Activated naive CD4-positive, alpha-beta T cell treated with anti-CD3 and anti-CD28 coated beads, Interleukin-2, amount 10 ng/mL, durations not matched to agents 7 days and 5 days (primary cell): ENCODE measurements around the gene SUPT6H.

Experiments
- CTCF ChIA-PET: fragments of 350-600 bp; sonication (Branson Sonifier 250); formaldehyde crosslinking; loops from one replicate; lab custom pipeline; 2021; ENCODE audit warnings: antibody characterized with exemption; lab: Charles Lee
- DNase-seq: peaks from one replicate; pipeline ENCODE4 v3.0.0-alpha.2; 2020
- H3K27ac Mint-ChIP-seq: one replicate; pipeline ENCODE4 v1.8.0; 2021; ENCODE audit warnings: mild to moderate bottlenecking, moderate library complexity, mixed read lengths
- H3K27me3 Mint-ChIP-seq: one replicate; pipeline ENCODE4 v1.8.0; 2021; ENCODE audit warnings: mild to moderate bottlenecking, mixed read lengths
- H3K36me3 Mint-ChIP-seq: one replicate; pipeline ENCODE4 v1.8.0; 2021; ENCODE audit warnings: mixed read lengths
- H3K4me1 Mint-ChIP-seq: one replicate; pipeline ENCODE4 v1.8.0; 2021; ENCODE audit warnings: mixed read lengths
- H3K4me3 Mint-ChIP-seq: one replicate; pipeline ENCODE4 v1.8.0; 2021; ENCODE audit warnings: mild to moderate bottlenecking, moderate library complexity, mixed read lengths
- H3K9me3 Mint-ChIP-seq: one replicate; pipeline ENCODE4 v1.8.0; 2021; ENCODE audit warnings: mixed read lengths

Gene SUPT6H

GRCh38 chr17:28744104-28744971, 82.3 kb downstream of the SUPT6H start:
- Mint-ChIP-seq H3K27ac (peak overlapping the region; percentile 94), H3K4me3 (peak overlapping the region; percentile 89), H3K27me3 (no peaks in the 10 kb centered on the region), H3K9me3 (peaks cover 2% of the 10 kb centered on the region), H3K36me3 (peaks cover 18% of the 10 kb centered on the region), H3K4me1 (peaks cover 41% of the 10 kb centered on the region)
- peak; percentile 79 for DNase-seq
- CTCF ChIA-PET: interaction anchor here (3.9 to 15.0 kb wide), 2 partner anchors 17 to 20 kb away, joined by 21 to 415 read pairs; partner anchors contain the start of genes NEK8, RPL23A and TLCD1

DNA sequence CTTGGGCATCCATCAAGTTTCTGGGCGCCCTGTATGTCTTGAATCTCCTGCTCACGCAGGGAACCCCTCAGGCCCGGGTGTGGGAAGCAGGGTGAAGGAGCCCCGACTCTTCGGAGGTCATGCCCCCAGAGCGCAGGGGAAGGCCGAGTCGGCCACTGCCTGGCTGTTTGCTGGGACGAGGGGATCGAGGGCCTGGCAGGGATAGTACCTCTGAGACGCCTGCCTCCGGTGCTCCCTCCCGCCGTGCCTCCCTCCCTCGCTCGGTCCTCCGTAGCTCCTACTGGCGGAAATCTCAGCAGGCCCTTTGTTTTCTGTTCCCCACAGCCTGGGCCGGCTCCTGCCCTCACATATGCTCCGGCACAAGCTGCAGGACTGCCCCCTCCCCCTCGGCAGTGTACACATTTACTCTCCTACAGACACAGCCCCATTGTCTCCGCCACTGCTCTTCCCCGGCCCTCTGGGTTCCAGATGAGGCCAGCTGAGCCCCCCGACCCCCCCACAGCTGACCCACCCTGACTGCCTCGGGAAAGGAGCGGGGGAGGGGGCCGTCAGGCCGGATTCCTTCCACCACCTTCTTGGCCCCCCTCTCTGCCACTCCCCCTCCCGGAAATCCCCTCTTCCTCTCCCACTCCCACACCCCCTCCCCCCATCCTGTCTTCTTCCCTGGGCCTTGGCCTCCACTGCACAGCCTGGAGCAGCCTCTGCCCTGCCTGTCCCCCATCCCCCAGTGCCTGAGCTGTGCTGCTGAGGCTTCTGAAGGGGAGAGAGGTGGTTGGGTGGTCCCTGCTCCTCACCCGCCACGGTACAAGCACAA, 83.2 kb downstream of the SUPT6H start:
- H3K4me3 Mint-ChIP-seq: peak overlapping the region; percentile 89
- peak; percentile 61 for DNase-seq
- H3K4me1 Mint-ChIP-seq: peaks cover 42% of the 10 kb centered on the region
- peak overlapping the region; percentile 94 for H3K27ac Mint-ChIP-seq
- CTCF ChIA-PET: interaction anchor here (1.5 to 15.0 kb wide), 3 partner anchors 18 to 32 kb away, joined by 4 to 415 read pairs (median 21); partner anchors contain the start of genes NEK8, RPL23A and TLCD1
- no peaks in the 10 kb centered on the region for H3K9me3 Mint-ChIP-seq
- peaks cover 15% of the 10 kb centered on the region for H3K36me3 Mint-ChIP-seq
- H3K27me3 Mint-ChIP-seq: no peaks in the 10 kb centered on the region

DNA sequence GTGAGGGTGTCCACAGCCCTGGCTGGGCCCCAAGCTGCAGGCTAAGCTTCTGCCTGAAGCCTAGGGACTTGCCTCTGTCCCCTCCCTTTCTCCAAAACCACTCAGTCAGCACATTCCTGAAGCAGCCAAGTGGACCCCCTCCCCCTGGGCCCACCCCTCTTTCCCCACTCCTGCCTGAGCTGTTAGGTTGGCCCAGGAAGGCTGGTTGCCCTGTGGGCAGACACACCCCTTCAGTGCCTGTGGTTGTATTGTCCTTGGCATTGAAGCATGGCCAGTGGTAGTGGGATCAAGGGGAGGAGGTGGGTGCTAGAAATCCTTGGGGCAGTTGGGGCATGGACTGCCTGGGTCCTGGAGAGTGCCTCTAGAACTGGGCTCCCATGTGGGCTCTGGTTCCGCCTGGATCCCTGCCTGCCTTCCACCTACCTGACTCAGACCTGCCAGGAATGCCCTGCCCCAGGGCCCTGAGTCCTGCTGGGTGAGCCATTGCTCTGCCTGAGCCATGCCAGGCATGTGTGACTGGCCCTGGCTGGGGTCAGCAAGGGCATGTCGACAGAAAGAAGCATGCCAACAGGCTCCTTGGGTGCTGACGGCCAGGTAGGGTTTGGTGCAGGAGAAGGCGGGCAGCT, 83.9 kb downstream of the SUPT6H start:
- CTCF ChIA-PET: interaction anchor here (1.5 to 15.0 kb wide), 3 partner anchors 18 to 33 kb away, joined by 4 to 415 read pairs (median 21); partner anchors contain the start of genes NEK8, RPL23A and TLCD1
- Mint-ChIP-seq H3K27me3 (no peaks in the 10 kb centered on the region), H3K4me1 (peaks cover 46% of the 10 kb centered on the region), H3K36me3 (peaks cover 13% of the 10 kb centered on the region), H3K4me3 (peak overlapping the region; percentile 89), H3K27ac (peak overlapping the region; percentile 71), H3K9me3 (no peaks in the 10 kb centered on the region)
- DNase-seq: no peak

- Mint-ChIP-seq H3K4me1 (peaks cover 42% of the 10 kb centered on the region), H3K4me3 (peak overlapping the region; percentile 10), H3K9me3 (no peaks in the 10 kb centered on the region), H3K27me3 (no peaks in the 10 kb centered on the region), H3K36me3 (peaks cover 14% of the 10 kb centered on the region), H3K27ac (peak overlapping the region; percentile 67)
- DNase-seq: no peak
- CTCF ChIA-PET: interaction anchor here (3.9 to 15.0 kb wide), 2 partner anchors 17 to 19 kb away, joined by 21 to 415 read pairs; partner anchors contain the start of genes NEK8, RPL23A and TLCD1
These were observed 84.6 kb downstream of the SUPT6H start for GRCh38 chr17:28746611-28747050.

DNA sequence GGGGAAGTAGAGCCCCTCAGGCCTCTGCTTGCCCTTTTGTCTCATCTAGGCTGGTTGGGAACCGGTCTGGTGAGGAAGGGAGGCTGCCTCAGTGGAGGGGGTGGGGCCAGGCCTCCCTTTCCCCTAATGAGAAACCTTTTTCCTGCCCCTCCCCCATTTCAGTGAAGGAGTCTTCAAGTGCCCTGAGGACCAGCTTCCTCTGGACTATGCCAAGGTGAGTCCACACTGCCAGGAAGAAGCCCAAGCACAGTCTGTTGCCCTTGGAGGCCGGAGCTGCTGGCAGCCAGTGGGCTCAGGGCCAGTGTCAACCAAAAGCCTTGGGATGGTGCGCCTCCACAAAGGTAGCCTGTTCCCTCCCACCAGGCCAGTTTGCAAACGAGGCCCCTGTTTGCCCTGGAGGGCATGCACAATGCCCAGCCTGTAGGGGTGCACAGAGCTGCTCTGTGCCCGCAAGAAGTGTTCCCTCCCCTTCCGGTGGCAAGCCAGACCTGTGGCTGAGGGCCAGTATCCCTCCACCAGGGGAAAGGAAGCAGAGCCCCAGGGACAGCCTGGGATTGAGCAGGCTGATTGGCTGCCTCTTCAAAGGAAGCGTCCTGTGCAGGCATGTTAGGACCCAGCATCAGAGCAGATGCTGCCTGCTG, 85.2 kb downstream of the SUPT6H start:
- peaks cover 17% of the 10 kb centered on the region for H3K36me3 Mint-ChIP-seq
- H3K9me3 Mint-ChIP-seq: no peaks in the 10 kb centered on the region
- peaks cover 42% of the 10 kb centered on the region for H3K4me1 Mint-ChIP-seq
- no peak overlapping the region for H3K4me3 Mint-ChIP-seq
- no peak for DNase-seq
- no peak overlapping the region for H3K27ac Mint-ChIP-seq
- CTCF ChIA-PET: interaction anchor here (3.9 to 15.0 kb wide), 2 partner anchors 17 to 20 kb away, joined by 21 to 415 read pairs; partner anchors contain the start of genes NEK8, RPL23A and TLCD1
- no peaks in the 10 kb centered on the region for H3K27me3 Mint-ChIP-seq

GRCh38 chr17:28747801-28748750, 86.1 kb downstream of the SUPT6H start:
- Mint-ChIP-seq H3K27ac (no peak overlapping the region), H3K27me3 (no peaks in the 10 kb centered on the region), H3K4me1 (peaks cover 44% of the 10 kb centered on the region), H3K9me3 (no peaks in the 10 kb centered on the region), H3K36me3 (peaks cover 21% of the 10 kb centered on the region), H3K4me3 (no peak overlapping the region)
- no peak for DNase-seq
- CTCF ChIA-PET: interaction anchor here (0.8 to 15.0 kb wide), 6 partner anchors 14 to 168 kb away, joined by 3 to 415 read pairs (median 13); partner anchors contain the start of genes NEK8, RPL23A and TLCD1

DNA sequence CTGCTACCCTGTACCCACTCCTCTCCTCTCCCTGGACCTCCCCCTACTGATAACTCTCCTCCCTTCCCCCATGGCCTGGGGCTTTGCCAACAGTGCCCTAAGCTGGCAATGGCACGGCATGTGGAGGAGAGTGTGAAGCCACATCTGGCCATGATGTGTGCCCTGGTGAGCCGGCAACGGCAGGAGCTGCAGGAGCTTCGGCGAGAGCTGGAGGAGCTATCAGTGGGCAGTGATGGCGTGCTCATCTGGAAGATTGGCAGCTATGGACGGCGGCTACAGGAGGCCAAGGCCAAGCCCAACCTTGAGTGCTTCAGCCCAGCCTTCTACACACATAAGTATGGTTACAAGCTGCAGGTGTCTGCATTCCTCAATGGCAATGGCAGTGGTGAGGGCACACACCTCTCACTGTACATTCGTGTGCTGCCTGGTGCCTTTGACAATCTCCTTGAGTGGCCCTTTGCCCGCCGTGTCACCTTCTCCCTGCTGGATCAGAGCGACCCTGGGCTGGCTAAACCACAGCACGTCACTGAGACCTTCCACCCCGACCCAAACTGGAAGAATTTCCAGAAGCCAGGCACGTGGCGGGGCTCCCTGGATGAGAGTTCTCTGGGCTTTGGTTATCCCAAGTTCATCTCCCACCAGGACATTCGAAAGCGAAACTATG, 87.0 kb downstream of the SUPT6H start:
- H3K27me3 Mint-ChIP-seq: no peaks in the 10 kb centered on the region
- no peak for DNase-seq
- peak overlapping the region; percentile 15 for H3K4me3 Mint-ChIP-seq
- no peaks in the 10 kb centered on the region for H3K9me3 Mint-ChIP-seq
- no peak overlapping the region for H3K27ac Mint-ChIP-seq
- peaks cover 21% of the 10 kb centered on the region for H3K36me3 Mint-ChIP-seq
- CTCF ChIA-PET: interaction anchor here (0.8 to 15.0 kb wide), 10 partner anchors 14 to 201 kb away, joined by 3 to 415 read pairs (median 3); partner anchors contain the start of genes FLOT2, NEK8, RPL23A and TLCD1
- H3K4me1 Mint-ChIP-seq: peaks cover 42% of the 10 kb centered on the region

- Mint-ChIP-seq H3K4me1 (peaks cover 42% of the 10 kb centered on the region), H3K4me3 (no peak overlapping the region), H3K27ac (peak overlapping the region; percentile 55), H3K27me3 (no peaks in the 10 kb centered on the region), H3K36me3 (peaks cover 21% of the 10 kb centered on the region), H3K9me3 (no peaks in the 10 kb centered on the region)
- no peak for DNase-seq
- CTCF ChIA-PET: interaction anchor here (0.6 to 15.0 kb wide), 15 partner anchors 9 to 367 kb away, joined by 3 to 415 read pairs (median 3); partner anchors contain the start of genes FLOT2, NEK8, RPL23A and TLCD1
These were observed 87.6 kb downstream of the SUPT6H start for GRCh38 chr17:28749516-28750177.

DNA sequence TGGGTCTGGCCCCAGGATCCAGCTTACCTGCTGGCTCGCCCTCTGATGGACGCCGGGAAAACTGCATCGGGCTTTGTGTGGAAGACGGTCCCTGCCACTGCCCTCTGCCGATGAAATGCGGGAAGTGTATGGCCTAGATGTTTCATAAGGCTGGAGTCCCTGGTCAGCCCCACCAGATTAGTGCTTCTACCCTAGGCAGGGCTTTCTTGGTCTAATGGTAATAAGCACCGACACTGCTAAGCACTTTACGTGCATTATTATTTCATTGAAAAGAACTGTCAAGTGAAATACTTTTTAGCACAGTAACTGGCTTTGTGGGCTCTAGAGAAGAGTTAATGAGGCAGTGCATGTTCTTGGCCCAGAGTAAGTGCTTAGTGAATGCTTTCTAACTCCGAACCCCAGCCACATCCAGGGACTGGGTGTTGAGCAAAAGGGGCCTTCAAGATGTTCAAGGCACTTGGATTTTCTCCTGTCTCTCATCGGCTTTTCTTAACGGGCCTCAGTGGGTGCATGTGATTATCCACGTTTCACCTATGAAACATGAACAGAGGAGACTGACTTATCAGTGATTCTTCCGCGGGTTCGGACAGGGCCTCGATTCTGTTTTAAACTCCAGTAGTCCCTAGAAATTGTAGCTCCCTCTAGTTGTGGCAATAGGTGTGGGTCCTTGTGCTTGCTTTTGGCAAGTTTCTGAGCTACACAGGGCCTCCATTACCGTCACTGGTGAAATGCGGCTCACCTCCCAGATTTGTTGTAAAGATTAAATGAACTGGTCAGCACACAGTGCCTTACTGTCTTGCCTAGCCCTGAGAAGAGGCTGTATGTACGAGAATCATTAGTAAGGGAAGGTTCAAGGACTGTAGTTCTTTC, 88.4 kb downstream of the SUPT6H start:
- CTCF ChIA-PET: interaction anchor here (0.6 to 15.0 kb wide), 16 partner anchors 10 to 367 kb away, joined by 3 to 415 read pairs (median 3); partner anchors contain the start of genes NEK8, RPL23A and TLCD1
- DNase-seq: peak; percentile 94
- Mint-ChIP-seq H3K4me1 (peaks cover 38% of the 10 kb centered on the region), H3K27me3 (no peaks in the 10 kb centered on the region), H3K9me3 (no peaks in the 10 kb centered on the region), H3K36me3 (peaks cover 21% of the 10 kb centered on the region), H3K27ac (peak overlapping the region; percentile 55), H3K4me3 (no peak overlapping the region)

DNA sequence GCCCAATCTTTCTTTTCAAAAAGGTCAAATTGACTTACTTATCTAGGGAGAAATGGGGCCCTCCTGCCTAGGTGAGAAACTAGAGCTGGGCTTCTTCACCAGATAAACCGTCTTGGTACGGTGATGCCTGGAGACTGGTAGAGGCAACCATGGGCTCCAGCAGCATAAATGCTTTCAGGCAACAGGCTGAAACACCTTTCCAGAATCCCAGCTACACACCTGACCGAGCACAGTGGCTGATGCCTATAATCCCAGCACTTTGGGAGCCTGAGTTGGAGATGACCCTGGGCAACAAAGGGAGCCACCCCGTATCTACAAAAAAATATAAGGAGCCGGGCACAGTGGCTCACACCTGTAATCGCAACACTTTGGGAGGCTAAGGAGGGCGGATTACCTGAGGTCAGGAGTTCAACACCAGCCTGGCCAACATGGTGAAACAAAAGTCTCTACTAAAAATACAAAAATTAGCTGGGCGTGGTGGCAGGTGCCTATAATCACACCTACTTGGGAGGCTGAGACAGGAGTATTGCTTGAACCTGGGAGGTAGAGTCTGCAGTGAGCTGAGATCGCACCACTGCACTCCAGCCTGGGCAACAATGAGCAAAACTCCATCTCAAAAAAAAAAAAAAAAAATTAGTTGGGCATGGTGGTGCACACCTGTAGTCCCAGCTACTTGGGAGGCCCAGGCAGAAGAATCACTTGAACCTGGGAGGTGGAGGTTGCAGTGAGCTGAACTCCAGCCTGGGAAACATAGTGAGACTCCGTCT, 89.8 kb downstream of the SUPT6H start:
- Mint-ChIP-seq H3K27ac (no peak overlapping the region), H3K9me3 (no peaks in the 10 kb centered on the region), H3K4me1 (peaks cover 25% of the 10 kb centered on the region), H3K36me3 (peaks cover 23% of the 10 kb centered on the region), H3K4me3 (no peak overlapping the region), H3K27me3 (no peaks in the 10 kb centered on the region)
- CTCF ChIA-PET: interaction anchor here (1.2 to 15.0 kb wide), 5 partner anchors 11 to 146 kb away, joined by 3 to 415 read pairs (median 6); partner anchors contain the start of genes FLOT2, NEK8, RPL23A and TLCD1
- no peak for DNase-seq
